Left lung (tissue), 10 donors: ENCODE measurements around the gene CEP68. TPM values are rescaled to one million over a fixed set of nuclear protein-coding genes. Genes with fewer than 3 reads are reported as not detected.
A peak's percentile ranks its signal among the peaks of the same experiment; 100 is the strongest.

Source experiments
- ATAC-seq: fragments of 200-7000 bp; cut with Tn5 transposase; one replicate; pipeline ENCODE4 v1.9.1; 2020; ENCODE audit warnings: moderate library complexity
- DNase-seq, 4 donors: peaks; one replicate each; pipeline ENCODE4 v3.0.0-alpha.2; 2013 to 2020
- H3K27ac ChIP-seq, 2 donors: fragments of 200-600 bp; sonication (generic) in 1 of 2; one replicate each; pipeline versions ENCODE4 v1.5.0 to v1.8.0; 2020 to 2021
- H3K27me3 ChIP-seq, 2 donors: fragments of 200-600 bp; sonication (generic) in 1 of 2; one replicate each; pipeline versions ENCODE4 v1.5.0 to v1.8.0; 2020 to 2021
- H3K36me3 ChIP-seq, 2 donors: fragments of 200-600 bp; sonication (generic) in 1 of 2; one replicate each; pipeline versions ENCODE4 v1.5.0 to v1.8.0; 2020 to 2021
- H3K4me1 ChIP-seq, 2 donors: fragments of 200-600 bp; one replicate each; pipeline ENCODE4 v1.8.0; 2021
- H3K4me3 ChIP-seq, 2 donors: fragments of 200-600 bp; sonication (generic) in 1 of 2; one replicate each; pipeline versions ENCODE4 v1.5.0 to v1.8.0; 2020 to 2021; ENCODE audit warnings: mild to moderate bottlenecking in 1 of 2
- H3K9me3 ChIP-seq, 2 donors: fragments of 200-600 bp; sonication (generic) in 1 of 2; one replicate each; pipeline versions ENCODE4 v1.5.0 to v1.8.0; 2020 to 2021
- CTCF ChIP-seq, 2 donors: fragments of 200-600 bp; sonication (generic) in 1 of 2; IDR thresholded peaks; one replicate each; pipeline versions ENCODE4 v1.5.0 to v1.8.0; 2021; ENCODE audit warnings: antibody characterized with exemption in 2 of 2
- intact Hi-C, 2 donors: fragments of 100-400 bp; cut with DNase I; formaldehyde crosslinking; loops; one replicate each; pipeline versions ENCODE4 v1.11.2 to v1.14.2; 2022
- polyA plus RNA-seq, 6 donors: library from polyadenylated mRNA; unstranded; fragments of 120-200 nt; gene quantifications; one replicate each; pipeline ENCODE4 v1.2.1, GENCODE V29; 2013; ENCODE audit not compliant: insufficient read length in 6 of 6
- total RNA-seq, 2 donors: library from RNA; stranded (reverse); fragmentation: NEBNext Ultra II Directional; extraction: Animal tissue kit (Norgen Biotek cat#: 25700); gene quantifications; one replicate each; pipeline ENCODE4 v1.2.1, GENCODE V29; 2021
- donor health status: DM: no; HTN: yes; CAD: no.
- donor health status: DM: no; HTN: no; CAD: no.

The CEP68 gene
- total and polyA plus RNA-seq, 8 donors: 7.9 to 32.4 (median 30.2) TPM

GRCh38 chr2:65070856-65071255 is 14.6 kb downstream of the CEP68 start:
- Histone ChIP-seq H3K27me3 (no peaks in the 10 kb centered on the region), H3K4me3 (no peak overlapping the region), H3K27ac (peak overlapping the region in 1 of 2 donors; percentile 72), H3K4me1 (peaks cover 13 to 61% of the 10 kb centered on the region in 2 donors), H3K9me3 (no peaks in the 10 kb centered on the region), H3K36me3 (peaks cover 0 to 51% of the 10 kb centered on the region in 2 donors)
- no peak for ATAC-seq
- intact Hi-C loops: no loop called here
- TF ChIP-seq CTCF (IDR thresholded peaks at IDR 0.05): no peak
- no peak for DNase-seq

GRCh38 chr2:65071499-65072180 is 15.4 kb downstream of the CEP68 start:
- no peaks in the 10 kb centered on the region for H3K27me3 ChIP-seq
- H3K27ac ChIP-seq: peak overlapping the region in 1 of 2 donors; percentile 72
- no peak for DNase-seq
- peaks cover 0 to 57% of the 10 kb centered on the region in 2 donors for H3K36me3 ChIP-seq
- no peaks in the 10 kb centered on the region for H3K9me3 ChIP-seq
- H3K4me1 ChIP-seq: peaks cover 18 to 63% of the 10 kb centered on the region in 2 donors
- intact Hi-C loops: no loop called here
- no peak overlapping the region for H3K4me3 ChIP-seq
- no peak for ATAC-seq
- no peak for TF ChIP-seq CTCF (IDR thresholded peaks at IDR 0.05)

GRCh38 chr2:65072181-65072970 is 16.2 kb downstream of the CEP68 start:
- Histone ChIP-seq H3K9me3 (no peaks in the 10 kb centered on the region), H3K4me1 (peaks cover 19 to 60% of the 10 kb centered on the region in 2 donors), H3K4me3 (no peak overlapping the region), H3K36me3 (peaks cover 0 to 62% of the 10 kb centered on the region in 2 donors), H3K27ac (peak overlapping the region in 1 of 2 donors; percentile 18), H3K27me3 (no peaks in the 10 kb centered on the region)
- intact Hi-C loops: no loop called here
- ATAC-seq (no peak), DNase-seq (no peak)
- TF ChIP-seq CTCF (IDR thresholded peaks at IDR 0.05): no peak

GRCh38 chr2:65073879-65074565 is 17.8 kb downstream of the CEP68 start:
- no peak overlapping the region for H3K27ac ChIP-seq
- intact Hi-C loops: no loop called here
- H3K36me3 ChIP-seq: peaks cover 0 to 78% of the 10 kb centered on the region in 2 donors

More at GRCh38 chr2:65073879-65074565, 17.8 kb downstream of the CEP68 start:
- H3K4me3 ChIP-seq: no peak overlapping the region
- H3K27me3 ChIP-seq: no peaks in the 10 kb centered on the region
- H3K9me3 ChIP-seq: no peaks in the 10 kb centered on the region
- ATAC-seq: no peak
- peaks cover 19 to 53% of the 10 kb centered on the region in 2 donors for H3K4me1 ChIP-seq
- no peak for DNase-seq
- TF ChIP-seq CTCF (IDR thresholded peaks at IDR 0.05): no peak
